RWPE1 (cell line): Measurements from ENCODE around the gene ZBTB5.

Experiments
- CTCF ChIA-PET: fragments of 350-600 bp; sonication (Branson Sonifier 250); formaldehyde crosslinking; extraction: SDS; loops from one replicate; lab custom pipeline; 2021; lab: Yijun Ruan, JAX
- POLR2A ChIA-PET: fragments of 400-600 bp; formaldehyde crosslinking; extraction: SDS; loops from one replicate; lab custom pipeline; 2020; ENCODE audit warnings: antibody characterized with exemption; ENCODE audit not compliant: low non-redundant PET; lab: Yijun Ruan, JAX
- DNase-seq: peaks from one replicate; pipeline ENCODE4 v3.0.0; 2012; ENCODE audit warnings: low spot score
- H3K27ac ChIP-seq: fragments of 450-650 bp; 2 replicates; pipeline ENCODE4 v1.5.1; 2017
- CTCF ChIP-seq: fragments of 450-650 bp; conservative IDR thresholded peaks from 2 replicates; pipeline ENCODE4 v1.5.1; 2017; ENCODE audit warnings: low read depth, mild to moderate bottlenecking

The ZBTB5 gene

GRCh38 chr9:37444890-37445289 is 20.4 kb downstream of the ZBTB5 start:
- DNase-seq, result no peak
- ChIA-PET POLR2A (no interaction called here), CTCF (no interaction called here)
- H3K27ac ChIP-seq, result no peak overlapping the region
- no peak for TF ChIP-seq CTCF

- no peak for DNase-seq
- CTCF ChIA-PET, result no interaction called here
- peak overlapping the region; percentile 35 for H3K27ac ChIP-seq
- POLR2A ChIA-PET, result no interaction called here
- TF ChIP-seq CTCF, result no peak
Observed at GRCh38 chr9:37443566-37443965, 21.7 kb downstream of the ZBTB5 start.

GRCh38 chr9:37442556-37442955 is 22.7 kb downstream of the ZBTB5 start:
- no peak overlapping the region for H3K27ac ChIP-seq
- CTCF ChIA-PET, result interaction anchor here (0.6 kb wide), 1 partner anchor 293 kb away, joined by 3 read pairs; no protein-coding TSS in a partner anchor
- no peak for TF ChIP-seq CTCF
- DNase-seq, result no peak
- POLR2A ChIA-PET, result no interaction called here

GRCh38 chr9:37441776-37442370 is 23.4 kb downstream of the ZBTB5 start:
- CTCF ChIA-PET, result interaction anchor here (0.6 kb wide), 1 partner anchor 292 kb away, joined by 3 read pairs; no protein-coding TSS in a partner anchor
- no peak for TF ChIP-seq CTCF
- DNase-seq, result no peak
- no peak overlapping the region for H3K27ac ChIP-seq
- POLR2A ChIA-PET, result no interaction called here

- POLR2A ChIA-PET, result no interaction called here
Observed at GRCh38 chr9:37438359-37438758, 26.9 kb downstream of the ZBTB5 start.

GRCh38 chr9:37437621-37438020 is 27.6 kb downstream of the ZBTB5 start:
- POLR2A ChIA-PET, result no interaction called here
- CTCF ChIA-PET, result no interaction called here
- H3K27ac ChIP-seq, result no peak overlapping the region
- DNase-seq, result no peak
- no peak for TF ChIP-seq CTCF

More at GRCh38 chr9:37438359-37438758, 26.9 kb downstream of the ZBTB5 start:
- CTCF ChIA-PET, result no interaction called here
- no peak for DNase-seq
- no peak overlapping the region for H3K27ac ChIP-seq
- no peak for TF ChIP-seq CTCF

- CTCF ChIA-PET, result no interaction called here
- H3K27ac ChIP-seq, result no peak overlapping the region; the same call in 1 of the 2 replicates
- POLR2A ChIA-PET, result no interaction called here
- no peak for TF ChIP-seq CTCF
- no peak for DNase-seq
Observed at GRCh38 chr9:37437010-37437409, 28.2 kb downstream of the ZBTB5 start.
